GM12878 (cell line): ENCODE results near the gene COASY. TPM values are rescaled to one million over a fixed set of nuclear protein-coding genes. Genes with fewer than 3 reads are reported as not detected.

Experiments
- ATAC-seq: fragments of 200-7000 bp; cut with Tn5 transposase; 3 replicates; pipeline ENCODE4 v1.9.1; 2020; ENCODE audit warnings: mild to moderate bottlenecking, moderate library complexity
- BruUV-seq: library from RNA; stranded (reverse); fragments of 400-500 nt; replicated peaks from 2 replicates; lab custom pipeline; 2021; lab: Mats Ljungman, UMichigan
- CTCF ChIA-PET: fragments of 300-600 bp; sonication (Branson Sonifier 250); formaldehyde crosslinking; extraction: SDS; loops from one replicate; lab custom pipeline; 2021; ENCODE audit warnings: inconsistent platforms; lab: Yijun Ruan, JAX
- POLR2A ChIA-PET: fragments of 350-600 bp; formaldehyde crosslinking; extraction: SDS; loops from one replicate; lab custom pipeline; 2021; ENCODE audit warnings: inconsistent platforms; lab: Charles Lee
- RAD21 ChIA-PET: fragments of 300-600 bp; sonication (Branson Sonifier 250); formaldehyde crosslinking; loops from one replicate; lab custom pipeline; 2023; ENCODE audit warnings: antibody characterized with exemption; ENCODE audit not compliant: unreplicated experiment; lab: Charles Lee
- SMC1A ChIA-PET: fragments of 300-600 bp; sonication (Branson Sonifier 250); formaldehyde crosslinking; loops from one replicate; lab custom pipeline; 2023; ENCODE audit not compliant: unreplicated experiment, uncharacterized antibody; lab: Charles Lee
- DNase-seq: peaks from one replicate; pipeline ENCODE4 v3.0.0-alpha.2; 2011; ENCODE audit warnings: low read depth, low spot score
- FAIRE-seq: peaks from 3 replicates; lab custom pipeline; 2011; peaks lifted over from hg19 to GRCh38; lab: Jason Lieb, UNC
- H2AFZ ChIP-seq: 2 replicates; pipeline ENCODE4 v1.6.0; 2011; ENCODE audit warnings: low read depth, low read length, control low read depth; ENCODE audit not compliant: control insufficient read depth
- H3K27ac ChIP-seq: 2 replicates; pipeline ENCODE4 v1.5.1; 2011; ENCODE audit warnings: control low read depth; ENCODE audit not compliant: control insufficient read depth, insufficient read depth
- H3K27me3 ChIP-seq, 2 experiments: replicated peaks in 1 of 2; 2 replicates each; pipeline versions ENCODE4 v1.6.0 to v1.6.1; 2011; ENCODE audit warnings: low read length in 1 of 2; ENCODE audit not compliant: control insufficient read depth in 2 of 2, insufficient read depth in 2 of 2
- H3K36me3 ChIP-seq, 2 experiments: 2 replicates each; pipeline ENCODE4 v1.5.1; 2011; ENCODE audit warnings: low read length in 1 of 2; ENCODE audit not compliant: control insufficient read depth in 2 of 2, insufficient read depth in 2 of 2
- H3K4me1 ChIP-seq: 2 replicates; pipeline ENCODE4 v1.6.1; 2011; ENCODE audit warnings: mild to moderate bottlenecking, low read length, moderate library complexity, mixed read lengths; ENCODE audit not compliant: control insufficient read depth, insufficient read depth
- H3K4me2 ChIP-seq: 2 replicates; pipeline ENCODE4 v1.6.0; 2011; ENCODE audit warnings: control low read depth; ENCODE audit not compliant: control insufficient read depth, insufficient read depth
- H3K4me3 ChIP-seq: fragments of 200-600 bp; sonication (generic); 2 replicates; pipeline ENCODE4 v1.5.1; 2016
- H3K79me2 ChIP-seq: 2 replicates; pipeline ENCODE4 v1.6.0; 2011; ENCODE audit warnings: low read length; ENCODE audit not compliant: control insufficient read depth, insufficient read depth
- H3K9ac ChIP-seq: 2 replicates; pipeline ENCODE4 v1.8.0; 2011; ENCODE audit warnings: low read length, control low read depth, mixed read lengths; ENCODE audit not compliant: control insufficient read depth, insufficient read depth
- H3K9me3 ChIP-seq: replicated peaks from 3 replicates; pipeline ENCODE4 v1.5.1; 2011; ENCODE audit warnings: mild to moderate bottlenecking, low read length; ENCODE audit not compliant: control insufficient read depth, insufficient read depth
- H4K20me1 ChIP-seq: 2 replicates; pipeline ENCODE4 v1.6.0; 2011; ENCODE audit not compliant: control insufficient read depth, insufficient read depth
- BHLHE40 ChIP-seq, 2 experiments: fragments of 450-650 bp in 1 of 2; IDR thresholded peaks; 2 replicates each; pipeline ENCODE4 v1.6.1; 2011 to 2017; ENCODE audit warnings: low read depth in 2 of 2, borderline replicate concordance in 1 of 2, improper control_type of control experiment in 1 of 2, low read length in 1 of 2, mild to moderate bottlenecking in 1 of 2
- CREB1 ChIP-seq: IDR thresholded peaks from 2 replicates; pipeline ENCODE4 v1.6.1; 2012; ENCODE audit warnings: low read depth, mild to moderate bottlenecking, inconsistent platforms
- CUX1 ChIP-seq: IDR thresholded peaks from 2 replicates; pipeline ENCODE4 v1.6.1; 2012; ENCODE audit warnings: improper control_type of control experiment, low read depth, low read length; ENCODE audit not compliant: insufficient replicate concordance
- KLF5 ChIP-seq: fragments of 450-650 bp; IDR thresholded peaks from 2 replicates; pipeline ENCODE4 v1.6.1; 2014; ENCODE audit warnings: mild to moderate bottlenecking; ENCODE audit not compliant: partially characterized antibody
- LARP7 ChIP-seq: fragments of 450-650 bp; IDR thresholded peaks from 2 replicates; pipeline ENCODE4 v1.6.1; 2017; ENCODE audit warnings: mild to moderate bottlenecking
- MXI1 ChIP-seq: fragments of 150-350 bp; IDR thresholded peaks from 2 replicates; pipeline ENCODE4 v1.6.1; 2011; ENCODE audit warnings: low read depth, mild to moderate bottlenecking, inconsistent platforms, low read length, improper control_type of control experiment
- PAX5 ChIP-seq: IDR thresholded peaks from 2 replicates; pipeline ENCODE4 v1.6.1; 2011; ENCODE audit warnings: low read depth, low read length, borderline replicate concordance
- PAX8 ChIP-seq: fragments of 450-650 bp; IDR thresholded peaks from 2 replicates; pipeline ENCODE4 v1.6.1; 2017; ENCODE audit warnings: mild to moderate bottlenecking, moderate library complexity
- RUNX3 ChIP-seq: IDR thresholded peaks from 2 replicates; pipeline ENCODE4 v1.6.1; 2012; ENCODE audit warnings: low read length, inconsistent platforms
- SIN3A ChIP-seq: IDR thresholded peaks from 2 replicates; pipeline ENCODE4 v1.6.1; 2012; ENCODE audit warnings: low read depth, low read length, improper control_type of control experiment
- SIX5 ChIP-seq: IDR thresholded peaks from 2 replicates; pipeline ENCODE4 v1.6.1; 2011; ENCODE audit warnings: mild to moderate bottlenecking, low read depth, low read length, moderate library complexity; ENCODE audit not compliant: severe bottlenecking
- SUPT20H ChIP-seq: IDR thresholded peaks from 2 replicates; pipeline ENCODE4 v1.6.1; 2011; ENCODE audit warnings: low read depth, mild to moderate bottlenecking, low read length, moderate library complexity, borderline replicate concordance; ENCODE audit not compliant: control insufficient read depth
- SUZ12 ChIP-seq: fragments of 200-600 bp; sonication (generic); IDR thresholded peaks from one replicate; pipeline ENCODE4 v1.6.1; 2018; ENCODE audit warnings: antibody characterized with exemption, mild to moderate bottlenecking; ENCODE audit not compliant: unreplicated experiment
- YY1 ChIP-seq: IDR thresholded peaks from 2 replicates; pipeline ENCODE4 v1.6.1; 2011; ENCODE audit warnings: low read depth, mild to moderate bottlenecking, low read length
- ZNF274 ChIP-seq: IDR thresholded peaks from one replicate; pipeline ENCODE4 v1.8.0; 2011; ENCODE audit not compliant: insufficient read length, insufficient read depth
- WGBS: methylation state at CpG from one replicate; pipeline ENCODE4 v1.1.6; 2016; ENCODE audit warnings: low lambda C conversion rate; ENCODE audit not compliant: insufficient replicate concordance, insufficient coverage; ENCODE audit errors: missing lambda C conversion rate; 5-methylcytosine and 5-hydroxymethylcytosine counted together
- in situ Hi-C: fragments of 300-500 bp; cut with MboI; formaldehyde crosslinking; loops from 9 replicates; pipeline ENCODE4 v1.14.3; 2018; ENCODE audit warnings: mixed read lengths
- intact Hi-C: fragments of 100-400 bp; cut with micrococcal nuclease; formaldehyde crosslinking; loops from one replicate; pipeline ENCODE4 v1.14.2; 2022; ENCODE audit not compliant: unreplicated experiment
- polyA plus RNA-seq, 11 experiments: library from polyadenylated mRNA; depleted of rRNA in 4 of 11; unstranded in 6 of 11; stranded (reverse) in 5 of 11; fragments of >200 nt; fragmentation: Nextera tagmentation in 4 of 11; fragmentation: Illumina TruSeq in 1 of 11; extraction: Ambion mirVana in 4 of 11; extraction: Trizol in 1 of 11; gene quantifications; 1 replicate in 1 of 11; 2 replicates in 10 of 11; pipeline versions ENCODE4 v1.2.1 to v1.2.3, GENCODE V29; 2011 to 2016; ENCODE audit warnings: inconsistent platforms in 2 of 11, missing spikeins in 2 of 11, low read depth in 1 of 11
- total RNA-seq, 4 experiments: library from RNA; depleted of rRNA in 3 of 4; stranded (reverse); fragments of >200 nt in 3 of 4; fragmentation: Illumina TruSeq in 1 of 4; extraction: Trizol in 1 of 4; gene quantifications; 2 replicates each; pipeline versions ENCODE4 v1.2.1 to v1.2.3, GENCODE V29; 2013 to 2021

Gene COASY
- total and polyA plus RNA-seq, 10 of the 15 experiments (the other 5 are each of a cell fraction or from before 2014, with no cell fraction given): 18.6 to 93.9 (median 43.2) TPM

GRCh38 chr17:42562388-42563142, 617 bp downstream of the COASY start (continued):
- TF ChIP-seq CUX1: no peak
- no peak for TF ChIP-seq SUZ12
- no peak for TF ChIP-seq MXI1
- 0 out of 2 replicates have a peak, but pooled peaks have one; percentile 18 for TF ChIP-seq CREB1

- Histone ChIP-seq H3K4me1 (peaks cover 21% of the 10 kb centered on the region), H3K79me2 (peaks cover 46% of the 10 kb centered on the region), H2AFZ (no peak overlapping the region), H4K20me1 (no peaks in the 10 kb centered on the region), H3K27ac (peak overlapping the region; percentile 93), H3K9me3 (no peaks in the 10 kb centered on the region), H3K4me3 (peak overlapping the region; percentile 76), H3K9ac (peak overlapping the region; percentile 98), H3K27me3 (no peaks in the 10 kb centered on the region), H3K36me3 (peaks cover 12 to 19% of the 10 kb centered on the region in 2 experiments; a peak in 3 of 4 replicates), H3K4me2 (peak overlapping the region; percentile 100)
- ATAC-seq (no peak), FAIRE-seq (peak; percentile 65), DNase-seq (no peak)
- in situ Hi-C loops: no loop called here
- RAD21 ChIA-PET: interaction anchor here (0.6 to 1.2 kb wide), 2 partner anchors 16 to 149 kb away, joined by 3 read pairs; no protein-coding TSS in a partner anchor
- no TSS peak for BruUV-seq
- intact Hi-C loops: no loop called here
- SMC1A ChIA-PET: interaction anchor here (0.6 kb wide), 1 partner anchor 450 kb away, joined by 3 read pairs; no protein-coding TSS in a partner anchor
- 1% methylated on average over 14 of the region's 14 CpGs for WGBS
- POLR2A ChIA-PET: interaction anchor here (0.6 to 2.5 kb wide), 2 partner anchors 42 to 46 kb away, joined by 6 to 8 read pairs; partner anchors contain the start of genes RETREG3 and TUBG1
- CTCF ChIA-PET: interaction anchor here (0.7 to 1.4 kb wide), 5 partner anchors 14 to 444 kb away, joined by 3 to 6 read pairs (median 4); partner anchors contain the start of gene PSMC3IP
- TF ChIP-seq LARP7: no peak
- TF ChIP-seq PAX8: no peak
- peak; percentile 52; the same call in 1 of the 2 replicates for TF ChIP-seq SIN3A
- TF ChIP-seq SIX5: no peak
- no peak for TF ChIP-seq SUPT20H
- peak; percentile 89 to 91 for TF ChIP-seq BHLHE40 (IDR thresholded peaks at IDR 0.05; ENCODE audit: borderline replicate concordance in 1 of 2, low read depth in 2 of 2, low read length in 1 of 2)
- no peak for TF ChIP-seq ZNF274
- TF ChIP-seq RUNX3: peak; percentile 52
- TF ChIP-seq KLF5: no peak
- TF ChIP-seq PAX5: peak; percentile 52; the same call in 1 of the 2 replicates
- TF ChIP-seq YY1: 0 out of 2 replicates have a peak, but pooled peaks have one; percentile 9
These were observed 1.2 kb downstream of the COASY start for GRCh38 chr17:42563143-42563509.
